B cell (primary cell): Measurements from ENCODE around the gene HSPA12B.

Source experiments
- EZH2 ChIP-seq: IDR thresholded peaks from 2 replicates; pipeline ENCODE4 v1.6.1; 2012; ENCODE audit warnings: borderline replicate concordance, low read depth, mild to moderate bottlenecking, moderate library complexity, low read length; ENCODE audit not compliant: insufficient read depth, poor library complexity, severe bottlenecking
- TF ChIP-seq, protein P1 (sequence below): fragments of 200-600 bp; IDR thresholded peaks from one replicate; pipeline ENCODE4 v1.8.0; 2022; ENCODE audit warnings: antibody characterized with exemption, mild to moderate bottlenecking

DNA sequence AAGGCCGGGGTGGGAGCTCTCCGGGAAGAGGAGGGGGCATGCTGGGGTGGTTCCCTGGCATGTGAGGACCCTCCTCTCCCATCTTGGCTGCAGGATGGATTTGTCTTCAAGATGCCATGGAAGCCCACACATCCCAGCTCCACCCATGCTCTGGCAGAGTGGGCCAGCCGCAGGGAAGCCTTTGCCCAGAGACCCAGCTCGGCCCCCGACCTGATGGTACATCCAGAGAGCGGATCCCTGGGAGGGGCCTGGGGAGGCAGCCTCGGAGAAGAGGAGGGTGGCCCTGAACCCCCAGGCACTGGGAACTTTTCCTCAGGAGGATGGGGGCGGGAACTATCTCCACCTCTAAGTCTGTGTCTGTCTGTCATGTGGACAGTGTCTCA, 68.4 kb downstream of the HSPA12B start:
- TF ChIP-seq, protein P1, sequence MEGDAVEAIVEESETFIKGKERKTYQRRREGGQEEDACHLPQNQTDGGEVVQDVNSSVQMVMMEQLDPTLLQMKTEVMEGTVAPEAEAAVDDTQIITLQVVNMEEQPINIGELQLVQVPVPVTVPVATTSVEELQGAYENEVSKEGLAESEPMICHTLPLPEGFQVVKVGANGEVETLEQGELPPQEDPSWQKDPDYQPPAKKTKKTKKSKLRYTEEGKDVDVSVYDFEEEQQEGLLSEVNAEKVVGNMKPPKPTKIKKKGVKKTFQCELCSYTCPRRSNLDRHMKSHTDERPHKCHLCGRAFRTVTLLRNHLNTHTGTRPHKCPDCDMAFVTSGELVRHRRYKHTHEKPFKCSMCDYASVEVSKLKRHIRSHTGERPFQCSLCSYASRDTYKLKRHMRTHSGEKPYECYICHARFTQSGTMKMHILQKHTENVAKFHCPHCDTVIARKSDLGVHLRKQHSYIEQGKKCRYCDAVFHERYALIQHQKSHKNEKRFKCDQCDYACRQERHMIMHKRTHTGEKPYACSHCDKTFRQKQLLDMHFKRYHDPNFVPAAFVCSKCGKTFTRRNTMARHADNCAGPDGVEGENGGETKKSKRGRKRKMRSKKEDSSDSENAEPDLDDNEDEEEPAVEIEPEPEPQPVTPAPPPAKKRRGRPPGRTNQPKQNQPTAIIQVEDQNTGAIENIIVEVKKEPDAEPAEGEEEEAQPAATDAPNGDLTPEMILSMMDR = no peak
- TF ChIP-seq EZH2 = no peak
